ENCODE measurements around the gene STPG3. TPM values are rescaled to one million over a fixed set of nuclear protein-coding genes. Genes with fewer than 3 reads are reported as not detected.

The STPG3 gene
- total RNA-seq, 1 donor from 2014 or later: 0.58 TPM

- Histone ChIP-seq H3K4me1 (peaks cover 67% of the 10 kb centered on the region), H3K4me3 (no peak overlapping the region), H3K9me3 (replicated peaks) (no peaks in the 10 kb centered on the region), H3K36me3 (peaks cover 62% of the 10 kb centered on the region), H3K27ac (replicated peaks) (no peak overlapping the region), H3K27me3 (ENCODE audit: low read depth) (no peaks in the 10 kb centered on the region)
- no peak for DNase-seq
- no peak for TF ChIP-seq CTCF (IDR thresholded peaks at IDR 0.05; ENCODE audit: borderline replicate concordance)
- intact Hi-C loops (cut with micrococcal nuclease): no loop called here
These were observed 15.7 kb downstream of the STPG3 start for GRCh38 chr9:137266585-137267453.

- H3K9me3 ChIP-seq (replicated peaks): no peaks in the 10 kb centered on the region
- H3K27me3 ChIP-seq (ENCODE audit: low read depth): no peaks in the 10 kb centered on the region
- no peak for TF ChIP-seq CTCF (IDR thresholded peaks at IDR 0.05; ENCODE audit: borderline replicate concordance)
- peaks cover 66% of the 10 kb centered on the region for H3K4me1 ChIP-seq
- H3K4me3 ChIP-seq: peak overlapping the region; percentile 56
- peak overlapping the region; percentile 86 for H3K27ac ChIP-seq (replicated peaks)
- intact Hi-C loops (cut with micrococcal nuclease): no loop called here
- peaks cover 68% of the 10 kb centered on the region for H3K36me3 ChIP-seq
- DNase-seq: no peak
These were observed 16.9 kb downstream of the STPG3 start for GRCh38 chr9:137267933-137268355.

- Histone ChIP-seq H3K27ac (replicated peaks) (peak overlapping the region; percentile 86), H3K4me1 (peaks cover 69% of the 10 kb centered on the region), H3K9me3 (replicated peaks) (no peaks in the 10 kb centered on the region), H3K36me3 (peaks cover 69% of the 10 kb centered on the region), H3K27me3 (ENCODE audit: low read depth) (no peaks in the 10 kb centered on the region), H3K4me3 (peak overlapping the region; percentile 56)
- no peak for DNase-seq
- intact Hi-C loops (cut with micrococcal nuclease): no loop called here
- no peak for TF ChIP-seq CTCF (IDR thresholded peaks at IDR 0.05; ENCODE audit: borderline replicate concordance)
These were observed 17.6 kb downstream of the STPG3 start for GRCh38 chr9:137268538-137269201.

- H3K4me1 ChIP-seq: peaks cover 76% of the 10 kb centered on the region
- H3K4me3 ChIP-seq: peak overlapping the region; percentile 56
- no peak for TF ChIP-seq CTCF (IDR thresholded peaks at IDR 0.05; ENCODE audit: borderline replicate concordance)
- no peak for DNase-seq
- H3K27me3 ChIP-seq (ENCODE audit: low read depth): no peaks in the 10 kb centered on the region
- peaks cover 62% of the 10 kb centered on the region for H3K36me3 ChIP-seq
- no peaks in the 10 kb centered on the region for H3K9me3 ChIP-seq (replicated peaks)
- H3K27ac ChIP-seq (replicated peaks): peak overlapping the region; percentile 86
- intact Hi-C loops (cut with micrococcal nuclease): no loop called here
These were observed 18.2 kb downstream of the STPG3 start for GRCh38 chr9:137269231-137269772.

GRCh38 chr9:137270929-137271695 is 20.0 kb downstream of the STPG3 start:
- peaks cover 89% of the 10 kb centered on the region for H3K4me1 ChIP-seq
- H3K4me3 ChIP-seq: no peak overlapping the region
- TF ChIP-seq CTCF (IDR thresholded peaks at IDR 0.05; ENCODE audit: borderline replicate concordance): no peak
- H3K27me3 ChIP-seq (ENCODE audit: low read depth): no peaks in the 10 kb centered on the region
- intact Hi-C loops (cut with micrococcal nuclease): no loop called here
- H3K36me3 ChIP-seq: peaks cover 47% of the 10 kb centered on the region
- DNase-seq: no peak
- H3K27ac ChIP-seq (replicated peaks): peak overlapping the region; percentile 73
- H3K9me3 ChIP-seq (replicated peaks): no peaks in the 10 kb centered on the region
